ENCODE results near the gene FAM78A.

FAM78A gene

DNA sequence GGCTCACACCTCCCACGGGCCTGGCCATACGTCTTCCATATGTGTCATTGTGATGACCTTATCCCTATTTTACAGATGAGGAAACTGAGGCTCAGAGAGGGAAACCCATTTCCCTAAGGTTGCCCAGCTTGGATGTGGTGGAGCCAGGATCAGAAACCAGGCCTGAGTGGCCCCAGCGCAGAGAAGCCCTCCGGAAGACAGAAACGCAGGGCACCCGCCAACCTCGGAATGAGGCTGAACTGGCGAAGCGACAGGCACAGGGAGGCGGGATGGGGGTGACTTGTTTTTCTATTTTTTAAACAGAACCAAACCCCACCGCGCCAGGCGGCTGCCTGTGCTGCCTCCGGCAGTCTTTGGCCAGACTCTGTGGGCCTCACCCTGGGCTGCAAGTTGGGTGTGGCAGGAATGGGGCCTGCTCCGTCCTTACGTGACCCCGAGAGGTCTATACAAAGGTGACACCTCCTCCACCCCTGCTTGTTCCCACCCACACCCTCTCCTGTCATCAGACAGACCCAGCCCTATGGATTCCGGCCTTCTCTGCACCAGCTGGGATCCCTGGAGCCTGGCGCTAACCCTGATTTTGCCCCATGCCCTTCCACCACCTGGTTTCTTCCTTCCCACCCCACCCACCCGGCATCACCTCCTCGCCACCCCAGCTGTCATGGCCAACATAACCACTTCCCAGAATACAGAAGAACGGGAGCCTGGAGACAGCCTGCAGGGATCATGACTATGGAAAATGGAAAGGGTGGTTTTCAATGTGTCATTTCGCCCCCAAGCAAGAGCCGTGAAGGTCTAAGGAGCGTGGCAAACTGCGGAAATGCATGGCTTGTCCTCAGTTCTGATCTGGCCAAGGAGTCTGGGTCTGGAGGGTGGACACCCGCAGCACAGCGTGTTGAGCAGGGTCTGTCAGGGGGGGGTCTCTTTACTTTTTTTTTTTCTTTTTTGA lies 36.8 kb upstream of the FAM78A start:
- H3K4me3 ChIP-seq (ENCODE audit: low read length) = no peak overlapping the region
- no peak for DNase-seq (ENCODE audit: low read depth)
- no peak for TF ChIP-seq CTCF (conservative IDR thresholded peaks at IDR 0.05; ENCODE audit: low read depth, low read length)

GRCh38 chr9:131312246-131312645 lies 35.9 kb upstream of the FAM78A start:
- no peak overlapping the region for H3K4me3 ChIP-seq (ENCODE audit: low read length)
- DNase-seq (ENCODE audit: low read depth) = no peak
- TF ChIP-seq CTCF (conservative IDR thresholded peaks at IDR 0.05; ENCODE audit: low read depth, low read length) = no peak

GRCh38 chr9:131310833-131311554 lies 34.7 kb upstream of the FAM78A start:
- no peak overlapping the region for H3K4me3 ChIP-seq (ENCODE audit: low read length)
- DNase-seq (ENCODE audit: low read depth) = no peak
- no peak for TF ChIP-seq CTCF (conservative IDR thresholded peaks at IDR 0.05; ENCODE audit: low read depth, low read length)

- no peak for TF ChIP-seq CTCF (conservative IDR thresholded peaks at IDR 0.05; ENCODE audit: low read depth, low read length)
- no peak overlapping the region for H3K4me3 ChIP-seq (ENCODE audit: low read length)
- no peak for DNase-seq (ENCODE audit: low read depth)
These were observed 33.4 kb upstream of the FAM78A start for GRCh38 chr9:131309530-131310276.

- no peak for DNase-seq (ENCODE audit: low read depth)
- no peak overlapping the region for H3K4me3 ChIP-seq (ENCODE audit: low read length)
- TF ChIP-seq CTCF (conservative IDR thresholded peaks at IDR 0.05; ENCODE audit: low read depth, low read length) = no peak
These were observed 32.7 kb upstream of the FAM78A start for GRCh38 chr9:131308906-131309529.

GRCh38 chr9:131308452-131308851 lies 32.1 kb upstream of the FAM78A start:
- no peak for DNase-seq (ENCODE audit: low read depth)
- no peak overlapping the region for H3K4me3 ChIP-seq (ENCODE audit: low read length)
- no peak for TF ChIP-seq CTCF (conservative IDR thresholded peaks at IDR 0.05; ENCODE audit: low read depth, low read length)
